GM23338 (cell line): ENCODE results near the gene OR4F15. TPM values are rescaled to one million over a fixed set of nuclear protein-coding genes. Genes with fewer than 3 reads are reported as not detected.

Experiments used
- ATAC-seq: fragments of 200-7000 bp; cut with Tn5 transposase; 3 replicates; pipeline ENCODE4 v1.9.1; 2020
- DNase-seq: peaks from one replicate; pipeline ENCODE4 v3.0.0-alpha.2; 2015; ENCODE audit warnings: low spot score
- H2AFZ ChIP-seq: fragments of 200-600 bp; sonication (generic); 2 replicates; pipeline ENCODE4 v1.8.0; 2016; ENCODE audit warnings: antibody characterized with exemption, mild to moderate bottlenecking, moderate library complexity
- H3F3A ChIP-seq: fragments of 200-600 bp; sonication (generic); replicated peaks from 2 replicates; pipeline ENCODE4 v1.8.0; 2017; ENCODE audit warnings: antibody characterized with exemption, mixed run types, low read depth
- H3K27ac ChIP-seq: fragments of 200-600 bp; sonication (generic); 2 replicates; pipeline ENCODE4 v1.6.1; 2016; ENCODE audit warnings: low read depth
- H3K27me3 ChIP-seq: fragments of 200-600 bp; sonication (generic); 2 replicates; pipeline ENCODE4 v1.8.0; 2016; ENCODE audit warnings: mild to moderate bottlenecking, mixed run types, moderate library complexity; ENCODE audit not compliant: insufficient read depth
- H3K36me3 ChIP-seq: fragments of 200-600 bp; sonication (generic); 2 replicates; pipeline ENCODE4 v1.8.0; 2016; ENCODE audit warnings: mild to moderate bottlenecking; ENCODE audit not compliant: insufficient read depth
- H3K4me1 ChIP-seq: fragments of 200-600 bp; sonication (generic); 2 replicates; pipeline ENCODE4 v1.8.0; 2016; ENCODE audit warnings: mild to moderate bottlenecking, moderate library complexity; ENCODE audit not compliant: insufficient read depth
- H3K4me2 ChIP-seq: fragments of 200-600 bp; sonication (generic); 2 replicates; pipeline ENCODE4 v1.7.1; 2017; ENCODE audit warnings: mixed run types
- H3K4me3 ChIP-seq: fragments of 200-600 bp; sonication (generic); 2 replicates; pipeline ENCODE4 v1.6.1; 2016; ENCODE audit warnings: mixed run types
- H3K79me2 ChIP-seq: fragments of 200-600 bp; sonication (generic); replicated peaks from 2 replicates; pipeline ENCODE4 v1.8.0; 2017; ENCODE audit warnings: mild to moderate bottlenecking; ENCODE audit not compliant: insufficient read depth
- H3K9me2 ChIP-seq: fragments of 200-600 bp; sonication (generic); 2 replicates; pipeline ENCODE4 v1.8.0; 2017; ENCODE audit not compliant: insufficient read depth
- H4K20me1 ChIP-seq: fragments of 200-600 bp; sonication (generic); replicated peaks from 2 replicates; pipeline ENCODE4 v1.8.0; 2017; ENCODE audit warnings: mild to moderate bottlenecking; ENCODE audit not compliant: insufficient read depth
- H3K27ac Mint-ChIP-seq: 2 replicates; pipeline ENCODE4 v1.8.0; 2020; ENCODE audit warnings: inconsistent platforms, mild to moderate bottlenecking, moderate library complexity, mixed read lengths
- H3K27me3 Mint-ChIP-seq: 3 replicates; pipeline ENCODE4 v1.8.0; 2022; ENCODE audit warnings: low read depth, mild to moderate bottlenecking, moderate library complexity, mixed read lengths, inconsistent platforms; ENCODE audit not compliant: insufficient read depth, poor library complexity
- H3K36me3 Mint-ChIP-seq: 3 replicates; pipeline ENCODE4 v1.8.0; 2021; ENCODE audit warnings: low read depth, mild to moderate bottlenecking, inconsistent platforms, moderate library complexity, mixed read lengths
- H3K4me1 Mint-ChIP-seq: 3 replicates; pipeline ENCODE4 v1.8.0; 2020; ENCODE audit warnings: mild to moderate bottlenecking, inconsistent platforms, mixed read lengths
- H3K4me3 Mint-ChIP-seq: 3 replicates; pipeline ENCODE4 v1.8.0; 2021; ENCODE audit warnings: moderate library complexity, mild to moderate bottlenecking, inconsistent platforms, mixed read lengths
- H3K9me3 Mint-ChIP-seq: 3 replicates; pipeline ENCODE4 v1.8.0; 2020; ENCODE audit warnings: moderate library complexity, mild to moderate bottlenecking, inconsistent platforms, mixed read lengths
- CREB1 ChIP-seq: fragments of 250-450 bp; sonication (Bioruptor Pico); IDR thresholded peaks from 2 replicates; pipeline ENCODE4 v1.5.0; 2020; ENCODE audit warnings: low read depth, mild to moderate bottlenecking, moderate library complexity
- CTCF ChIP-seq, 2 experiments: fragments of 200-600 bp in 1 of 2; sonication (generic) in 1 of 2; conservative IDR thresholded peaks; 2 replicates each; pipeline versions ENCODE4 v1.5.1 to v1.6.1; 2016 to 2017; ENCODE audit warnings: antibody characterized with exemption in 2 of 2, low read depth in 2 of 2, mild to moderate bottlenecking in 2 of 2, moderate library complexity in 1 of 2
- ETS1 ChIP-seq: IDR thresholded peaks from 2 replicates; pipeline ENCODE4 v1.6.1; 2016; ENCODE audit warnings: antibody characterized with exemption
- EZH2 ChIP-seq: fragments of 200-600 bp; sonication (generic); IDR thresholded peaks from one replicate; pipeline ENCODE4 v1.8.0; 2017; ENCODE audit warnings: antibody characterized with exemption, mild to moderate bottlenecking, low read depth; ENCODE audit not compliant: unreplicated experiment
- EZH2phosphoT487 ChIP-seq: fragments of 200-600 bp; sonication (generic); IDR thresholded peaks from one replicate; pipeline ENCODE4 v1.8.1; 2018; ENCODE audit warnings: antibody characterized with exemption; ENCODE audit not compliant: unreplicated experiment
- JUNB ChIP-seq: IDR thresholded peaks from one replicate; pipeline ENCODE4 v1.6.1; 2016; ENCODE audit warnings: antibody characterized with exemption; ENCODE audit not compliant: unreplicated experiment
- NANOG ChIP-seq: IDR thresholded peaks from 2 replicates; pipeline ENCODE4 v1.6.1; 2016; ENCODE audit warnings: antibody characterized with exemption, borderline replicate concordance
- POLR2AphosphoS5 ChIP-seq: IDR thresholded peaks from 2 replicates; pipeline ENCODE4 v1.6.1; 2016; ENCODE audit warnings: antibody characterized with exemption, low read depth
- REST ChIP-seq: IDR thresholded peaks from one replicate; pipeline ENCODE4 v1.6.1; 2018; ENCODE audit warnings: antibody characterized with exemption; ENCODE audit not compliant: unreplicated experiment
- STAT1 ChIP-seq: IDR thresholded peaks from one replicate; pipeline ENCODE4 v1.6.1; 2016; ENCODE audit warnings: antibody characterized with exemption; ENCODE audit not compliant: unreplicated experiment
- ZNF114 ChIP-seq: fragments of 250-450 bp; sonication (Bioruptor Pico); IDR thresholded peaks from 2 replicates; pipeline ENCODE4 v1.5.0; 2020; ENCODE audit warnings: mild to moderate bottlenecking, moderate library complexity
- ZNF331 ChIP-seq: fragments of 250-450 bp; sonication (Bioruptor Pico); IDR thresholded peaks from 2 replicates; pipeline ENCODE4 v1.5.0; 2020; ENCODE audit warnings: low read depth, mild to moderate bottlenecking, moderate library complexity
- polyA plus RNA-seq: library from polyadenylated mRNA; unstranded; fragments of >200 nt; fragmentation: Nextera tagmentation; extraction: Ambion mirVana; gene quantifications from 2 replicates; pipeline ENCODE4 v1.2.1, GENCODE V29; 2016
- total RNA-seq: library from RNA; depleted of rRNA; stranded (reverse); fragments of >200 nt; shearing (Covaris generic); gene quantifications from 2 replicates; pipeline ENCODE4 v1.2.3, GENCODE V29; 2014
- TF ChIP-seq, protein P1 (sequence below): fragments of 250-450 bp; sonication (Bioruptor Pico); IDR thresholded peaks from 2 replicates; pipeline ENCODE4 v1.5.0; 2020; ENCODE audit warnings: mild to moderate bottlenecking, moderate library complexity

Gene OR4F15
- total and polyA plus RNA-seq, 2 experiments from 2014 or later, result not detected

DNA sequence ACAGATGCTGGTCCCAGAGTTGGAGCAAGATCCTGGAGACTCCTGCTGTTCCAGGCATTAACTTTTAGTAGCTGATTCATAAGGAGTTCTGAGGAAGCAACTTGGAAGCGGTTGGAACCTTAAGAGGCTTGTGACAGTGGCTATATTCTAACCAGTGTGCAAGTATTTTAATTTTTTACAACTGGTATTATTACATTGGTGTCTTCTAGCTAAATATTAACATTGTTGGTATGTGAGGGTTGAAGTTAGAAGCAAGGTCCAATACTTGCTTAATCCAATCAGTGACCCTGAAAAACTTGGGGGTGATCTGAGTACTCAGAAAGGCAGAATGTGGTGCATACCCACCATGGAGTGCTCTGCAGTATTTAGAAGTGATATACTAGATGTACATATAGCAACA is 1.5 kb upstream of the OR4F15 start:
- Mint-ChIP-seq H3K9me3 (no peaks in the 10 kb centered on the region), H3K36me3 (no peaks in the 10 kb centered on the region), H3K4me3 (no peak overlapping the region), H3K27me3 (peaks cover 2% of the 10 kb centered on the region), H3K4me1 (peaks cover 4% of the 10 kb centered on the region; the same call in 1 of the 3 replicates), H3K27ac (no peak overlapping the region)
- TF ChIP-seq ZNF331 (CRISPR knock-in tag) (no peak), JUNB (no peak), NANOG (no peak), POLR2AphosphoS5 (no peak), REST (no peak), CTCF (conservative IDR thresholded peaks at IDR 0.05; ENCODE audit: low read depth in 2 of 2) (no peak), STAT1 (no peak), ETS1 (no peak), ZNF114 (no peak), EZH2 (no peak), CREB1 (no peak), EZH2phosphoT487 (no peak)
- TF ChIP-seq, protein P1, sequence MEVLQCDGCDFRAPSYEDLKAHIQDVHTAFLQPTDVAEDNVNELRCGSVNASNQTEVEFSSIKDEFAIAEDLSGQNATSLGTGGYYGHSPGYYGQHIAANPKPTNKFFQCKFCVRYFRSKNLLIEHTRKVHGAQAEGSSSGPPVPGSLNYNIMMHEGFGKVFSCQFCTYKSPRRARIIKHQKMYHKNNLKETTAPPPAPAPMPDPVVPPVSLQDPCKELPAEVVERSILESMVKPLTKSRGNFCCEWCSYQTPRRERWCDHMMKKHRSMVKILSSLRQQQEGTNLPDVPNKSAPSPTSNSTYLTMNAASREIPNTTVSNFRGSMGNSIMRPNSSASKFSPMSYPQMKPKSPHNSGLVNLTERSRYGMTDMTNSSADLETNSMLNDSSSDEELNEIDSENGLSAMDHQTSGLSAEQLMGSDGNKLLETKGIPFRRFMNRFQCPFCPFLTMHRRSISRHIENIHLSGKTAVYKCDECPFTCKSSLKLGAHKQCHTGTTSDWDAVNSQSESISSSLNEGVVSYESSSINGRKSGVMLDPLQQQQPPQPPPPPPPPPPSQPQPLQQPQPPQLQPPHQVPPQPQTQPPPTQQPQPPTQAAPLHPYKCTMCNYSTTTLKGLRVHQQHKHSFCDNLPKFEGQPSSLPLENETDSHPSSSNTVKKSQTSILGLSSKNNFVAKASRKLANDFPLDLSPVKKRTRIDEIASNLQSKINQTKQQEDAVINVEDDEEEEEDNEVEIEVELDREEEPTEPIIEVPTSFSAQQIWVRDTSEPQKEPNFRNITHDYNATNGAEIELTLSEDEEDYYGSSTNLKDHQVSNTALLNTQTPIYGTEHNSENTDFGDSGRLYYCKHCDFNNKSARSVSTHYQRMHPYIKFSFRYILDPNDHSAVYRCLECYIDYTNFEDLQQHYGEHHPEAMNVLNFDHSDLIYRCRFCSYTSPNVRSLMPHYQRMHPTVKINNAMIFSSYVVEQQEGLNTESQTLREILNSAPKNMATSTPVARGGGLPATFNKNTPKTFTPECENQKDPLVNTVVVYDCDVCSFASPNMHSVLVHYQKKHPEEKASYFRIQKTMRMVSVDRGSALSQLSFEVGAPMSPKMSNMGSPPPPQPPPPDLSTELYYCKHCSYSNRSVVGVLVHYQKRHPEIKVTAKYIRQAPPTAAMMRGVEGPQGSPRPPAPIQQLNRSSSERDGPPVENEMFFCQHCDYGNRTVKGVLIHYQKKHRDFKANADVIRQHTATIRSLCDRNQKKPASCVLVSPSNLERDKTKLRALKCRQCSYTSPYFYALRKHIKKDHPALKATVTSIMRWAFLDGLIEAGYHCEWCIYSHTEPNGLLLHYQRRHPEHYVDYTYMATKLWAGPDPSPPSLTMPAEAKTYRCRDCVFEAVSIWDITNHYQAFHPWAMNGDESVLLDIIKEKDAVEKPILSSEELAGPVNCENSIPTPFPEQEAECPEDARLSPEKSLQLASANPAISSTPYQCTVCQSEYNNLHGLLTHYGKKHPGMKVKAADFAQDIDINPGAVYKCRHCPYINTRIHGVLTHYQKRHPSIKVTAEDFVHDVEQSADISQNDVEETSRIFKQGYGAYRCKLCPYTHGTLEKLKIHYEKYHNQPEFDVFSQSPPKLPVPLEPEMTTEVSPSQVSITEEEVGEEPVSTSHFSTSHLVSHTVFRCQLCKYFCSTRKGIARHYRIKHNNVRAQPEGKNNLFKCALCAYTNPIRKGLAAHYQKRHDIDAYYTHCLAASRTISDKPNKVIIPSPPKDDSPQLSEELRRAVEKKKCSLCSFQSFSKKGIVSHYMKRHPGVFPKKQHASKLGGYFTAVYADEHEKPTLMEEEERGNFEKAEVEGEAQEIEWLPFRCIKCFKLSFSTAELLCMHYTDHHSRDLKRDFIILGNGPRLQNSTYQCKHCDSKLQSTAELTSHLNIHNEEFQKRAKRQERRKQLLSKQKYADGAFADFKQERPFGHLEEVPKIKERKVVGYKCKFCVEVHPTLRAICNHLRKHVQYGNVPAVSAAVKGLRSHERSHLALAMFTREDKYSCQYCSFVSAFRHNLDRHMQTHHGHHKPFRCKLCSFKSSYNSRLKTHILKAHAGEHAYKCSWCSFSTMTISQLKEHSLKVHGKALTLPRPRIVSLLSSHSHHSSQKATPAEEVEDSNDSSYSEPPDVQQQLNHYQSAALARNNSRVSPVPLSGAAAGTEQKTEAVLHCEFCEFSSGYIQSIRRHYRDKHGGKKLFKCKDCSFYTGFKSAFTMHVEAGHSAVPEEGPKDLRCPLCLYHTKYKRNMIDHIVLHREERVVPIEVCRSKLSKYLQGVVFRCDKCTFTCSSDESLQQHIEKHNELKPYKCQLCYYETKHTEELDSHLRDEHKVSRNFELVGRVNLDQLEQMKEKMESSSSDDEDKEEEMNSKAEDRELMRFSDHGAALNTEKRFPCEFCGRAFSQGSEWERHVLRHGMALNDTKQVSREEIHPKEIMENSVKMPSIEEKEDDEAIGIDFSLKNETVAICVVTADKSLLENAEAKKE (CRISPR knock-in tag), result no peak
- Histone ChIP-seq H3K27me3 (no peaks in the 10 kb centered on the region), H3K27ac (no peak overlapping the region), H3K4me2 (no peak overlapping the region), H3K36me3 (no peaks in the 10 kb centered on the region), H3K4me3 (no peak overlapping the region), H3K4me1 (no peaks in the 10 kb centered on the region), H3K79me2 (no peaks in the 10 kb centered on the region), H3K9me2 (no peaks in the 10 kb centered on the region), H3F3A (no peaks in the 10 kb centered on the region), H4K20me1 (no peaks in the 10 kb centered on the region), H2AFZ (no peak overlapping the region)
- ATAC-seq, result no peak
- DNase-seq, result no peak
